Activated CD8-positive, alpha-beta memory T cell treated with anti-CD3 and anti-CD28 coated beads, Interleukin-2, amount 50 U/mL, for 24 hours (primary cell): ENCODE data around the gene CLSTN2.
"Not testable (repeated sequence)": the region's sequence is repeated elsewhere in the genome, so short reads cannot be mapped to it uniquely, and the experiment has no call there.

Source experiments
- DNase-seq: peaks from one replicate; pipeline ENCODE4 v3.0.0-alpha.2; 2020; ENCODE audit errors: extremely low read depth

Gene CLSTN2

DNA sequence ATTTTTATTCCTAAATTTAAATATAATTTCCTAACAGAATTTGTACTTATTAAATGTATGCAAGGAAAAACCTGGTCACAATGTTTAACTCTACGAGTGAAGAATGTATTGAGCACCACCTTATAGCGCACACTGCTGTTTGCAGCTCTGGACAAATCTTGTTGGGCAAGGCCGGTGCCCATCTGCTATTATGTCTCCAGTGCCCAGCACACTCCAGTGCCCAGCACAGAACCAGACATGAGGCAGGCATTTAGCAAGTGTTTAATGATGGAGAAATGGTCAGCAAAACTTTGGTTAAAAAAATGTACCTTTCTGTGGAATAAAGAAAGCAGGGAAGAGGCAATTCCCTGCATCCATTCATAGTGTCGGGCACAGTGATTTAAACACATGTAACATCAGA, 488.2 kb downstream of the CLSTN2 start:
- no peak for DNase-seq

DNA sequence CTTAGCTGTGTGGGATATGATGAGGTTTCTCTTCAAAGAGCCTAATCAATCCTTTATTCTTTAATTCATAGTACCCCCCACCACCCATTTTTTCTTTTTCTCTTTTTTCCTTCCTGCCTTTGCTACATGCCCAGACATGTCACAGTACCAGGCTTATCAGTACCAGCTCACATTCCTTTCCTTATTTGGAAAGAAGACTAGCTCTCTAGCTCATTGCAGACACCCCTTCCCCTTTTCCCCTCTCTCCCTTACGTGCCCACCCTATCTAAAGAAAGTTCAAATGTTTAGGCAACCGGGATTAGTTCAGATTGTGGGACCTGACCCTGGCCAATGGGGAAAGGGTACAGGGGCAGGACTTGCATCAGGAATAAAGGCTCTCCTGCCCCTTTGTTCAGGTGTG, 488.6 kb downstream of the CLSTN2 start:
- not testable (repeated sequence) for DNase-seq

DNA sequence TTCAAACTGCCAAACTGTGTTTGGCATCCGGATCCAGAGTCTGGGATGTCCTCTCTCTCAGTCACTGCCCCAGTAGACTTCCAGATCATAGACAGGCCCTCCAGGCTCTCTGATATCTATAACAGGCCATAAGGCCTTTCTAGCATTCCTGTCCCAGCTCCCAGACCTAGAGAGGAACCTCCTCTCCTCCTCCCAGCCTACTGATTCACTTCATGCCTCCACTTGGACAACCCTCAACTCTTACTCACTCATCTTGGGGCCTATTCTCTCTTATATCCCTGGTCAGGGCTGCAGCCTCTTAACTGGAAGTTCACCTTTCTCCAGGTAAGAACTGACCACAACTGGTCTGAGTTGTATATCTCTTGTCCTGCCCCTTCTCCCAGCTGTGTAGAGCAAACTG, 489.2 kb downstream of the CLSTN2 start:
- no peak for DNase-seq

DNA sequence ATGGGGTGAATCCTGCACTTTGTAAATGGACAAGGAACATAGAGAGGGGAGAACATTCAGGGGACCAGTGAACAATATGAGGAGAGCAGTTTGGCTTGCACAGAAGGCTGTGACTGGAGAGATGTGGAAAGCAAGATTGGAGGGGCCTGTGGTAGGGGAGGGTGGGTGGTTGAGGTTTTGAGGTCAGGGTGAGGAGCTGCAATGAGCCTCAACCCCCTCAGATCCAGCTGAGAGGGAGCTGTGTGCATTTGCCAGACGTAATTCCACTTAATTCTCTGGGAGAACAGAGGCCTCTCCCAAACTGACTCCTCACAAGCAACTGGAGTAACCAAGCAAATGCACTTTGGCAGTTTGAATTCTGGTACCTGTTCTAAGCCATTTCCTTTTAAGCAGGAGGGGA, 489.7 kb downstream of the CLSTN2 start:
- no peak for DNase-seq

DNA sequence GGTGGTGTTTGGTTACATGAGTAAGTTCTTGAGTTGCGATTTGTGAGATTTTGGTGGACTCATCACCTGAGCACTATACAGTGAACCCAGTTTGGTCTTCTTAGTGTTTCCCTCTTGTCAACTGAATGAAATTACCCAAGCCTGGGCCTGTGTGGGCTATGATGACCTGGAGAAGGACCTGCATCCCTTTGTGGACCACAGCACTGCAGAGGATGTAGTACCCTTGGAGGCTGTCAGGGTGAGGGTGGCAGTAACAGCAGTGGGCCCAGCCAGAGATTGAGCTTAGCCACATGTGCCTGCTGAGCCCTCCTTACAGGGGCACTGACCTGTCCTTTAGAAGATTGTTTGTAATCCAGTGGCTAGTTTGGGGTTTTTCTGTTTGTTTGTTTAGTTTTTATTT, 492.8 kb downstream of the CLSTN2 start:
- no peak for DNase-seq

DNA sequence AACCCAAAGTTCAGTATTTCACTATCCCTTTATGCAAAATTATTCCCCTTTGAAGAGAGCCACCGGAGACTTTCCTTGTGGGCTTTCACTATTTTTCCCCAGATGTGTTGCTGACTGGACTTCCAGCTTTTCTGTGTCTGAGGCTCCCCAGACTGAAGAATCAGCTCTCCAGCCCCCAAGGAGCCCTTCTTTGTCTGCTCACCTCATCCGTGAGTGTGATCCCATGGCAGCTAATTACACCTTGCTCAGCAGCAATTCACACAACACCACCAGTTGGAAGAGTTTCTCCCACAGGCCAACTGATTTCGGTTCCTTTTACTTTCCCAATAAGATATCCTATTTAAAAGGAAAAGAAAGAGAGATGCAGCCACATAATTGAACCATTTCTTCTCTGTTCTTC, 493.4 kb downstream of the CLSTN2 start:
- no peak for DNase-seq

DNA sequence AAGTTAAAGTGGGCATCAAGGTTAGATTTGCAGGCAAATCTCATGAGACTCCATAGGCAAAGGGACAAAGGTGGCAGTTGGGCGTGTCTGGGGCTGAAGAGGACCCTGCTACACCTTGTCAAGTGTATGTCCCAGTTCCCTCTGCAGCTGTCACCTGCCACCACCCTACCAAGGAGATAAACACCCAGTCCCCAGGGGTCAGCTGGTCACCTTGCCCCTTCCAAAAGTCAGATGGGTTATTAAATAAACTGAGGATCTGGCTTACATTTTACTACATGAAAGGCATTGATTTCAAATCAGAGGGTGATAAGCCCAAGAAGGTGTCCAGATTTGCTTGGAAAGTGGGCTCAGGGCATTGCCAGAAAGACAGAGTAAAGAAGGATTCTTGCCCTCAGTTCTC, 494.8 kb downstream of the CLSTN2 start:
- no peak for DNase-seq

DNA sequence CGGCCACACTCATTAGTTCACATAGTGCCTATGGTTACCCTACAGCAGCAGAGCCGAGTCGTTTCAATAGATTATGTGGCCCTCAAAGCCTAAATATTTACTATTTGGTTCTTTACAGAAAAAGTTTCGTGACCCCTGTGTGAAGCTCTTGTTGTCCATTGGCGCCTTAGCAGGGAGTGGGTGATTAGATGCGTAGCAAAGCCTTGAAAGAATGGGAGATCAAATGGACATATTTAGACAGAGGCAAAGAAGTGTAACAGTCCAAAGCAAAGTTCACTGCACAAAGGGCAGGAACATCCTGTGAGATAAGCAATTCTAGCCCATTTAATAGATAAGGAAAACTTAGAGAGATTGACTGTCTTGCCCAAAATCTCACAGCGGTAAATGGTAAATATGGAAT, 495.5 kb downstream of the CLSTN2 start:
- no peak for DNase-seq

DNA sequence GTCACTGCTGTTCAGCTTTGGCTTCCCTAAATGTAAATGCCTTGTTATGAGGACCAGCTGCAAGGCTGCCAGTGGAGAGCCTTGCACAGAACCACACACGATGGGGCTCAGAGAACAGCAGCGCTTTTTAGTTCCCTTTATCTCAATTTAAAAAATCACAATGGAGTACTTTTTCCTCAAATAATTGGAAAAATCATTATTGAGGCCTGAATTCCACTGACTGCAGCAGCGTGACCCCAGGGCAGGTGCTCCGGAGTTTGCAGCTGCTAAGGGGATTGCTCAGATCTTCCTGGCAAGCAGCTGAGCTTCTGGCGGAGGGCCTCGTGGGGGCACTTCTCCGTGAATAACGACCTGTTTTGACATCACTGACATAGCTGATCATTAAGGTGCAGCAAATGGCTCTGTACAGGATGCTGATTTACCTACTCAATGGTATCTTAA, 497.3 kb downstream of the CLSTN2 start:
- no peak for DNase-seq

DNA sequence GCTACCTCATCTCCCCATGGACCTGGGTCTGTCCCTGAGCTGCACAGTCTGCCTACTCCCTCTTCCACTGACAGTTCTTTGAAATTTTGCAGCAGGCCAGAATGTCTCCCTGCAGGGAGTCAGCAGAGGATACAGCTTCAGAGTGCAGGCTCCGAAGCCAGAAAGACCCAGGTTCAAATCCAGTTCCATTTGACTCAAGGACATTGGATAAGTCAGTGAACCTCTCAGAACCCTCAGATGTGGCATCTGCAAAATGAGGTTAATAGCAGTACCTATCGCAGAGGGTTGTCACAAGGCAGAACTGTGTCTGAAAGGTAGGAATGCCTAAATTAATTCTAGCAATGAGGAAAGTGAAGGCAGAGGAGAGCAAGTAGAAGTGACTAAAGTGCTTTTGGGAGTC, 498.4 kb downstream of the CLSTN2 start:
- no peak for DNase-seq

DNA sequence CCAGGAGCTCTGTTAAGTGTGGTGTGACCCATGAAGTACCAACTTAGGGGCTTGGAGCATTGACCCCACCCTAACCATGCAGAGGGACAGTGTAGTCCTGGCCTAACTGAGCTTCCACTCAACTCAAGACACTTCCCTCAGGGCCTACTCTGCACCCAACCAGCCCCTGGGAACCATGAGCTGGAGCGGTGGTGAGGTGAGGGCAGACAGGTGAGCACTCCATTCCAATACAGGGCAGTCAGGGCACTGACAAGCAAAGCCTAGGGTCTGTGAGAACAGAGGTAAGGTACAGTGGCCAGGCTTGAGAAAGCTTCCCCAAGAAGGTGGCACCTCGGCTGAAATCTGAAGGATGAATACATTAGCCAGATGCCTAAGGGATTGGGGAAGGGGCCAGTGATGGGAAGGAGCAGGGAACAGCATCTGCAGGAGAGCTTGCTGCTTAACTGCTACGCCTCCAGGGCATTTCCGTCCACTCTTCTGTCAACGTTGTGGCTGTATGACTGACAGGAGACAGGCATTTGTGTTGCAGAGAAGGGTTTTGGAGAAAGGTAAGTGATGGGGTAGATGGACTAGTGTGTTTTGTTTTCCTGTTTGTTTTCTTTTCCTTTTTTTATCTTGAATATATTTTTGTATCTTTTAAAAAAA, 499.4 kb downstream of the CLSTN2 start:
- no peak for DNase-seq

DNA sequence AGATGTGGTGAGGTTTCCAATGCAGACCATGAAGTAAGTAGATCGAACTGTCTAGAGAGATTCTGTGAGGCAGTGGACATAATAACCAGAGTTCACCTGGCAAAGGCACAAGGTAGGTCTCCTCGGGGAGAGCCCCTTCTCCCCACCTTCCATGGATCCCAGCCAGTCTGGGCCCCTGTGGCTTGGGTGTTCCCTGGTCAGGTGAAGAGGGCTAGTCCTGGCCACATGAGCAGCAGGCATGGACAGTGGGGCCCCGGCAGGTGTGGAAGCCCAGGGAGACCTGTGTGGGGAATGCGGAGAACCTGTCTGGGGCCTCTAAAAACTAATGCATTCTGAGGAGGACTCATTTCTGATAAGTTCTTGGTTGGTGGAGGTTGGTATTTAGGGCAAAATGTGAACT, 501.4 kb downstream of the CLSTN2 start:
- DNase-seq = no peak

DNA sequence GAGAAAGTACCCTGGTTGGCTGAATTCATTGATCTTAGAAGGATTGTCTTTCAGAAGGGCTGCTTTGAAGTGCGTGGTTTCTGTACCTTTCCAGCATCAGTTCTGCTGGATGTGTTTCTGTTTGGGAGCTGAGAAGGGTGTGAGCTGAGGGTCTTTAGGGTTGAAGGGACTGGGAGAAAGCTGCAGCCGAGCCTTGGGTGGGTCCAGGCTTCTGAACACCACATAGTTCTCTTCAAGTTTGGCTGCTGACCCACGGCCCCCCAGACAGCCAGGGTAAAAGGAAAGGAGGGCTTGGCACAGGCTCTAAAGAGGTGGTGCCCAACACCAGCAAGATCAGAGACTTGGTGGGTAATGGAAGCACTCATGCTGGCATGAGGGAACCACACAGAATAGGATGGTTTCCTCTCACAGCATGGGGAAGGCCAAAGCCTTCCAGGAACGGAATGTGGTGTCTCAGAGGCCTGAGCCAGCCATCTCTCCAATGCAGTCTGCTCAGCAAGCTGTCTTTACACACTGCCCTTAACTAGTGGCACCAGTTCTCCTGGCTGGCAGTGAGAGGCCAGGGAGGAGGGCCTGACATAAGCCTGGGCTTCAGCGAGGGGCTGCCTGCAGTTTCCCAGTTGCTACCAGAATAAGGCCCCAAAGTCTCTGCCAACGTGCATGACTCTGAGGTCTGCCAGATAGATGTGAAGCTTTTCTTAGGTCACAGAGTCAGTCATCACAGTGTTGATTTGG, 503.9 kb downstream of the CLSTN2 start:
- DNase-seq = no peak

DNA sequence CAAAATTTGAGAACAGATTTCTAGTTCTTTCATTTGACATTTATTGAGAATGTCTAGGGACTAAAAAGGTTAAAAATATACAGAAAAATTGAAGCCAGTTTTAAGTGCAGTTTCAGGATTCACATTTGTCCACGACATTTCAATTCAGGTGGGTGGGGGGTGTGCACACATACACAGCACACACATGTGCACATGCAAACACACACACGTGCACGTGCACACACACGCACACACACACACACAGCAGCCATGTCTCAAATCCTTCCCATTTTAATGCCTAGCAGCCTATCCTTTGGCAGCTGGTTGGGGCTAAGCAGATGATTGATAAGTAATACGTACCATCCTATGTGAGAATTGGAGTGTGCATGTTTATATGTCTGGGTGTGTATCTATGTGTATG, 504.5 kb downstream of the CLSTN2 start:
- DNase-seq = no peak

DNA sequence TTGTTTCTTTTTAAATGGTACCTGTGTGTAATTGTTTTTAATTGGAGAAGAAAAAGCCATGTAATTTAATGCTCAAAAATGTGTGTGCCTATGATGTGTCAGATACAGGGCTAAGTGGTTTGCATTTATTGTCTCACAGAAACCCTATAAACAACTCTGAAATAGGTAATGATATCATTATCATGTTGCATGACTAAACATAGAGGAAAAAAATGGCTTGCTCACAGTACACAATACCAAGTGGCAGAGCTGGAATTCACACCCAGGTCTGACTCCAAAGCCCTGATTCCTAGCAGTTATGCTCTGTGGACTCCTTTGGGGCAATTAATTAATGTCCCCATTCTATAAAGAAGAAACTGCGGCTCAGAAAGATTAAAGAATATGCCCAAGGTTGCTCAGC, 505.5 kb downstream of the CLSTN2 start:
- no peak for DNase-seq

DNA sequence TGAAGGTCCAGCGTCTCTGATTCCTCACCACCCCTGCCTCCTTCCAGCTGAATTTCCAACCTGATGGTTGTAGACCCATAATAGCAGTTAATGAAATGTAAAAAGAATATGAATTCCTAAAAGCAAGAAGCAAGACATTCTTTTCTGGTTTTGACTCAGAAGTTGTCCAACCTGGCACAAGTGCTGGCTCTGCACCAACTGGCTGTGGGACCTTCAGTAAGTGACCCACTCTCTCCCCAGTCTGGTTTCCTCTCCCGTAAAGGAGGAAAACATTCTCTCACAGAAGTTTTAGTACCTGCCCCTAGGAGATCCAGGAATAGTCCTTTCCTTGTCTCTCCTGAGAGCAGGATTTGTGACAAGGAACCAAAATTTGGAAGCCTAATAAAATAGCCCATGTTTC, 506.0 kb downstream of the CLSTN2 start:
- DNase-seq = no peak

DNA sequence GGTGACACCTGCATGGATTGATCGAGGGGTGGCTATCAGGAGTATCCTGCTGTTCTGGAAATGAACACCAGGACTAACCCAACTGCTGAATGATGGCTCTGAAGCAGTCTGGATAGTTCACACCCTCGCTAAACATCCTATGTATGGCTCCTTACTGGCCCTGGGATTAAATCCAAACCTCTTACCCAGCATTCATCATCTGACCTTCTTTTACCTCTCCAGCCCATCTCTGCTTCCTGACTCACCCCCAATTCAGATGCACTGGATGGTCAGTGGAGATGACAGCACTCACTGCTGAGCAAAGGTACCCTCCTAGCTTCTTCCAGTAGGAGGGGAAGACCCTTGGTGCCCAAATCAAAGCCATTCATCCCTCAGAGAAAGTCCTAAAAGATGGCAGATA, 507.6 kb downstream of the CLSTN2 start:
- no peak for DNase-seq

DNA sequence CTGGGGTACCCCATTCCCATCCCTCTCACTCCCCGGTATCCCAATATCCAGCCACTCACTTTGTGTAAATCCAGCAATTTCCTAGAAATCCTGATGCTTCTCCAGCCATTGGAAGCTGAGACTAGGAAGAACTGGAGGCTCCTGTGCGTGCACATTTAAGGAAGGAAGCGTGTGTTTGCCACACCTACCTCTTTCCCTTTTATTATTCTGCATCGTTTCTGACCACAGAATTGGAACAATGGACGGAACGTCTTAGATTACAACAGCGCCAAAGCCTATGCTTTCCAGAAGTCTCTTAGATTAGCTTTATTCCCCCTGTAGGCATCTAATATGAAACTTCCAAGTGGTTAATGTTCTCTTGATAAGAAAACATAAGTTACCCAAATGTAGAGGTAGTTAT, 508.1 kb downstream of the CLSTN2 start:
- no peak for DNase-seq

DNA sequence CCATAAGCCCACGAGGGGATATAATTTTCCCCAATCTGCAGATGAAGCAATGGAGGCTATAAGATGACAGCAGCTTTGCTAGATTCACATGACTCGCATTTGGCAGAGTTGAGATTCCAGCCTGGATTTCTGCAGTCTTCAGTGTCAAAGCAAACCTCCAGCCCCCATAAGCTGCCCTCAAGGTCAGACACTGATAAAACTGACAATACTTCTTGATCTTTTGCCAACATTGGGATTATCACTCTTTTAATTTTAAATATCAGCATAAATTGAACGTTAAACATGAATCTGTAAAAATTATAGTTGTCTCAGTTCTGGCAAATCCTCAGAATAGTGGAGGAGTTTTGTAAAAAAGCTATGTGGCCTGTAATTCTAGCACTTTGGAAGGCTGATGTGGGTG, 508.8 kb downstream of the CLSTN2 start:
- no peak for DNase-seq

DNA sequence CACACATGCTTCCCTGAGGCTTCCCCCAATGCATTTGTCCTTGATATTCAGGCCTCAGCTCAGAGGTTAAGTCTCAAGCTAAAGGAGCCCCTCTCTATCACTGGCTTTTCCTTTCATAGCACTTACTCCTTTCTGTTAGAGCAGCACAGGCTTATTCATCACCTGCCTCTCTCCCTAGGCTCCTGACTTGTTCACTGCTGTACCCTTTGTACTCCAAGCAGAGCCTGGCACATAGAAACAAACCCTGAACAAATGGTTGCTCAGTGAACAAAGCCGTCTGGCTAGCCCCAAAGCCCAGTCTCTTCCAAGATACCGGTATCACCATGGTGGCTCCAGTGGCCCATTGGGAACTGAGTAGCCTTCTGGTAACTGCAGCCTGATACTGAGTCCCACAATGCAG, 511.7 kb downstream of the CLSTN2 start:
- DNase-seq = no peak

DNA sequence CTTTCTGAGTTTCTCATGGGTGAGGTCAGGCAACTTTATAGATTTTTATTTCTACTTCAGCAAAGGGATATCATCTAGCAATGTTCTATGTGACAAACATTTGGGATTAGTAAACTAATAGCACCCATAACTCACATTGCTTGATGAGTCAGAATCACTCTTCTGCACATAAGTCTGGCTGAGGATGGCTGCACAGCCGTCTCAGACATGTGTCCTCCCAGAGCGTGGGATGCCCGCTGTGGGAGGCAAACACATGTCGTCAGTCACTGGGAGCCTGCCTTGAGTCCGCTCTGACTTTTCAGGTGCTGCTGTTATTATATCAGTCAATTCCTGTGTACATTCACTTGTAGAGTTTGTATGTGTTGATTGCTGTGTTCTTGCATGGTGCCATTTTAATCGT, 512.2 kb downstream of the CLSTN2 start:
- no peak for DNase-seq

DNA sequence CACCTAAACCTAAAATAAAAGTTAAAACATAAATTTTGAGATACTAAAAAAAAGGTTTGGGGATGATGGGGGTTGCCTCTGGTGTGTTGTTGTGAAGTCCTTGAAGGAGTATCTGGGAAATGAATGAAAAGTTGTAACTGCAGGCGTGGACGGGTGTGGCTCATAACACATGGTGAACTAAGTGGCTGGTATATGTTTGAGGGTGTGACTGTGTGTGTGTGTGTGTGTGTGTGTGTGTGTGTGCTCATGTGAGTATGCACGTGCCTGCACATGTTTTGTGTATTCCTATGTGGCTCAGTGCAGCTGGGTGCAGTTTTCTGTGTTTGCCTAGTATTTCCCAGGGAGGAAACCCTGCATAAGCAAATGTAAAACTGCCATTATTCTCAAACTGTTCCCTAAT, 513.0 kb downstream of the CLSTN2 start:
- no peak for DNase-seq

DNA sequence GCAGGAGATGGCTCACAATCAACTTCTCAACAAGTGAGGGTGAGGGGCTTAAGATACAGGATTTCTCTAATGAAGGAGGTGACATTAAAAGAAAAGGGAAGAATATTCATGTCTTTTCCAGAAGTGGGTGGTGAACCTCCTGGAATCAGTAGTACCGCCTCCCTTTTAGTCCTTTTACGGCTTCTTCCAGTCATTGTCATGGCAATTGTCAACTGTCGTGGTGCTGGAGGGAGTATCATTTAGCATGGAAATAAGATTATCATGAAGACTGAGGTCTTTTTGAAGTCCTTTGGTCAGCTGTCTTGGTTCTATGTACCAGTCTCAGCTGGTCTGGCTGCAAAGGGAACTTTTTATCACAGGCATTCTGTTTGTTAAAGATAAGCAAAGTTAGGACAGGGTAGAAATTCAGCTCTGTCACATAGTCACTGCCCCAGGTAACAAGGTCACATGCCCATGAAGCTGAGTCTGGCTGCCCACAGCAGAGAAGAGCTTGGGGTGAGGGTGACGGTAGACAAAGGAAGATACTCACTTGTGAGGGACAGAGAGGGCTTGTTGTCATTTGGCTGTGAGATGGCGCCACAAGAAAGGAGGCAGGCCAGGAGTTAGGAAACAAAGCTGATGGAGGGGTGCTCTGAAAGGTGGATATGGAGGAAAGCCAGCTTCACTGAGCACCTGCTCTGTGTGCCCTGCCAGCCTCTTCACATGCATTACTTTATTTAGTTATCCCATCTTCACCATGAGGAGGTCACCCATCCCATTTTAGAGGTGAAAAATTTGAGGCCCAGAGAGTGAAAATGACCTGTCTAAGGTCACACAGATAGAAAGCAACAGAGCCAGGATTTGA, 514.6 kb downstream of the CLSTN2 start:
- DNase-seq = no peak
